WERI-Rb-1 (cell line): Measurements from ENCODE around the gene GLUL.

Experiments
- DNase-seq: peaks from one replicate; pipeline ENCODE4 v3.0.0-alpha.2; 2020
- H3K27ac ChIP-seq: fragments of 250-450 bp; sonication (Bioruptor Pico); 2 replicates; pipeline ENCODE4 v1.5.1; 2020; ENCODE audit warnings: mild to moderate bottlenecking, moderate library complexity
- H3K27me3 ChIP-seq: fragments of 250-450 bp; sonication (Bioruptor Pico); 2 replicates; pipeline ENCODE4 v1.5.1; 2021; ENCODE audit warnings: mild to moderate bottlenecking, low read depth, moderate library complexity; ENCODE audit not compliant: insufficient read depth, severe bottlenecking
- H3K36me3 ChIP-seq: fragments of 250-450 bp; sonication (Bioruptor Pico); 2 replicates; pipeline ENCODE4 v1.5.1; 2020; ENCODE audit warnings: mild to moderate bottlenecking, moderate library complexity
- H3K4me3 ChIP-seq: 2 replicates; pipeline ENCODE4 v1.5.1; 2011; ENCODE audit warnings: low read depth, mild to moderate bottlenecking, control low read depth, low read length
- H3K9me3 ChIP-seq: fragments of 250-450 bp; sonication (Bioruptor Pico); 2 replicates; pipeline ENCODE4 v1.5.1; 2021; ENCODE audit warnings: mild to moderate bottlenecking, moderate library complexity; ENCODE audit not compliant: severe bottlenecking
- CTCF ChIP-seq: IDR thresholded peaks from 2 replicates; pipeline ENCODE4 v1.5.1; 2011; ENCODE audit warnings: low read depth, mild to moderate bottlenecking, control low read depth, inconsistent platforms, low read length

Gene GLUL

GRCh38 chr1:182391362-182392049 lies at the start of gene GLUL:
Gene GLUL, minus strand, starts transcription at chr1:182391790. Its CDS starts 3,053 bp downstream, at chr1:182388737.
- DNase-seq, result peak; percentile 85
- Histone ChIP-seq H3K4me3 (peak within 1 kb of the TSS; percentile 77), H3K36me3 (peaks cover 15% of the 10 kb centered on the region), H3K27ac (peak within 1 kb of the TSS; percentile 82), H3K27me3 (no peaks in the 10 kb centered on the region), H3K9me3 (no peaks in the 10 kb centered on the region)
- no peak for TF ChIP-seq CTCF

DNA sequence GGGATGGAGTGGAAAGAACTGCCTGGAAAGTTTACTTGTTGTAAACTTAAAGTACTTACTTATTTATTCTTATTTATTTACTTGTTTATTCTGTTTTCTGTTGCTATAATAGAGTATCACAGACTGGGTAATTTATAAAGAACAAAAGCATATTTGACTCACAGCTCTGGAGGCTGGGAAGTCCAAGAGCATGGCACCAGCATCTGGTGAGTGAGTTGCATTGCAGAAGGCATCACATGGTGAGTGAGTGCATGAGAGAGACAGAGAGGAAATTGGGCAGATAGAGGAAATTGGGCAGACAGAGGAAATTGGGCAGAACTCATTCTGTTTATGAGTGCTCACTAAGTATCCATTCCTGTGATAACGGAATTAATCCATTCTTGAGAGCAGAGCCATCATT lies 46.7 kb upstream of the GLUL start:
- no peak for TF ChIP-seq CTCF
- no peaks in the 10 kb centered on the region for H3K9me3 ChIP-seq
- H3K27ac ChIP-seq, result no peak overlapping the region
- no peaks in the 10 kb centered on the region for H3K27me3 ChIP-seq
- no peak overlapping the region for H3K4me3 ChIP-seq
- no peaks in the 10 kb centered on the region for H3K36me3 ChIP-seq
- DNase-seq, result no peak

DNA sequence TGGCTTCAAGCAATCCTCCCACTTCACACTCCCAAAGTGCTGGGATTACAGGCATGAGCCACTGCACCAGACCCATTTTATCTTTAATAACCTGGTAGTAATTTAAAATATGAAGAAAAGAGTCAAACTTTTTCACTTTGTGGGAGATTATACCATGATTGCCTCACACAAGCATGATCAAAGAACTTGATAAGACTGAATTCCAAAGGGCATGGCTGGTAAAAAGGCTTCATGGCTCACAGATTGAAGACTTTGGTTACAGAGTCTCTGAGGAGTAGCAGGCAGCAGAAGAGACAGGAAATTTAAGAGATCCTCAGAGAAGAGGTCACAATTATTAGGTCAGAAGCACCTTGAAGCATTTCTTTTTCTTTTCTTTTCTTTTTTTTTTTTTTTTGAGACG lies 42.0 kb upstream of the GLUL start:
- Histone ChIP-seq H3K9me3 (no peaks in the 10 kb centered on the region), H3K27me3 (no peaks in the 10 kb centered on the region), H3K27ac (no peak overlapping the region), H3K36me3 (no peaks in the 10 kb centered on the region), H3K4me3 (no peak overlapping the region)
- no peak for TF ChIP-seq CTCF
- DNase-seq, result no peak

GRCh38 chr1:182431278-182431677 lies 39.7 kb upstream of the GLUL start:
- H3K27me3 ChIP-seq, result no peaks in the 10 kb centered on the region
- no peaks in the 10 kb centered on the region for H3K36me3 ChIP-seq
- TF ChIP-seq CTCF, result no peak
- no peak overlapping the region for H3K4me3 ChIP-seq
- no peaks in the 10 kb centered on the region for H3K9me3 ChIP-seq
- H3K27ac ChIP-seq, result no peak overlapping the region
- no peak for DNase-seq

GRCh38 chr1:182430263-182431068 lies 38.9 kb upstream of the GLUL start:
- no peaks in the 10 kb centered on the region for H3K9me3 ChIP-seq
- no peak overlapping the region for H3K27ac ChIP-seq
- no peaks in the 10 kb centered on the region for H3K27me3 ChIP-seq
- no peak overlapping the region for H3K4me3 ChIP-seq
- no peak for DNase-seq
- no peaks in the 10 kb centered on the region for H3K36me3 ChIP-seq
- no peak for TF ChIP-seq CTCF
